Type B pancreatic cell (in vitro differentiated cells): ENCODE data around the gene CUL4A. TPM values are rescaled to one million over a fixed set of nuclear protein-coding genes. Genes with fewer than 3 reads are reported as not detected.
"Not testable (repeated sequence)": the region's sequence is repeated elsewhere in the genome, so short reads cannot be mapped to it uniquely, and the experiment has no call there.

Experiments used
- DNase-seq: peaks from one replicate; pipeline ENCODE4 v3.0.0; 2021; ENCODE audit warnings: mixed read lengths; ENCODE audit not compliant: unreplicated experiment; ENCODE audit errors: extremely low spot score
- H3K27ac Mint-ChIP-seq: 2 replicates; pipeline ENCODE4 v1.8.0; 2021; ENCODE audit warnings: mild to moderate bottlenecking, mixed read lengths
- H3K27me3 Mint-ChIP-seq: 2 replicates; pipeline ENCODE4 v1.8.0; 2021; ENCODE audit warnings: mixed read lengths
- H3K36me3 Mint-ChIP-seq: 2 replicates; pipeline ENCODE4 v1.8.0; 2021; ENCODE audit warnings: mixed read lengths
- H3K4me1 Mint-ChIP-seq: one replicate; pipeline ENCODE4 v1.8.0; 2021; ENCODE audit warnings: mixed read lengths; ENCODE audit not compliant: unreplicated experiment
- H3K4me3 Mint-ChIP-seq: 2 replicates; pipeline ENCODE4 v1.8.0; 2021; ENCODE audit warnings: mild to moderate bottlenecking, mixed read lengths
- H3K9me3 Mint-ChIP-seq: 2 replicates; pipeline ENCODE4 v1.8.0; 2021; ENCODE audit warnings: mixed read lengths
- total RNA-seq: library from RNA; stranded (reverse); gene quantifications from 2 replicates; pipeline ENCODE4 v1.2.1, GENCODE V29; 2021; ENCODE audit warnings: low replicate concordance
- TF ChIP-seq, protein P1 (sequence below): fragments of 200-600 bp; sonication (generic); conservative IDR thresholded peaks from 2 replicates; pipeline ENCODE4 v1.5.0; 2021; ENCODE audit warnings: antibody characterized with exemption, mild to moderate bottlenecking

Gene CUL4A
- total RNA-seq, 1 donor from 2014 or later: 64.6 TPM

- TF ChIP-seq, protein P1, sequence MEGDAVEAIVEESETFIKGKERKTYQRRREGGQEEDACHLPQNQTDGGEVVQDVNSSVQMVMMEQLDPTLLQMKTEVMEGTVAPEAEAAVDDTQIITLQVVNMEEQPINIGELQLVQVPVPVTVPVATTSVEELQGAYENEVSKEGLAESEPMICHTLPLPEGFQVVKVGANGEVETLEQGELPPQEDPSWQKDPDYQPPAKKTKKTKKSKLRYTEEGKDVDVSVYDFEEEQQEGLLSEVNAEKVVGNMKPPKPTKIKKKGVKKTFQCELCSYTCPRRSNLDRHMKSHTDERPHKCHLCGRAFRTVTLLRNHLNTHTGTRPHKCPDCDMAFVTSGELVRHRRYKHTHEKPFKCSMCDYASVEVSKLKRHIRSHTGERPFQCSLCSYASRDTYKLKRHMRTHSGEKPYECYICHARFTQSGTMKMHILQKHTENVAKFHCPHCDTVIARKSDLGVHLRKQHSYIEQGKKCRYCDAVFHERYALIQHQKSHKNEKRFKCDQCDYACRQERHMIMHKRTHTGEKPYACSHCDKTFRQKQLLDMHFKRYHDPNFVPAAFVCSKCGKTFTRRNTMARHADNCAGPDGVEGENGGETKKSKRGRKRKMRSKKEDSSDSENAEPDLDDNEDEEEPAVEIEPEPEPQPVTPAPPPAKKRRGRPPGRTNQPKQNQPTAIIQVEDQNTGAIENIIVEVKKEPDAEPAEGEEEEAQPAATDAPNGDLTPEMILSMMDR: no peak
- H3K36me3 Mint-ChIP-seq: peaks cover 19% of the 10 kb centered on the region
- H3K27me3 Mint-ChIP-seq: no peaks in the 10 kb centered on the region
- no peak overlapping the region for H3K27ac Mint-ChIP-seq
- H3K4me3 Mint-ChIP-seq: no peak overlapping the region
- DNase-seq: no peak
- no peaks in the 10 kb centered on the region for H3K9me3 Mint-ChIP-seq
- H3K4me1 Mint-ChIP-seq: no peaks in the 10 kb centered on the region
Measured at GRCh38 chr13:113252516-113253095, 43.2 kb downstream of the CUL4A start.

DNA sequence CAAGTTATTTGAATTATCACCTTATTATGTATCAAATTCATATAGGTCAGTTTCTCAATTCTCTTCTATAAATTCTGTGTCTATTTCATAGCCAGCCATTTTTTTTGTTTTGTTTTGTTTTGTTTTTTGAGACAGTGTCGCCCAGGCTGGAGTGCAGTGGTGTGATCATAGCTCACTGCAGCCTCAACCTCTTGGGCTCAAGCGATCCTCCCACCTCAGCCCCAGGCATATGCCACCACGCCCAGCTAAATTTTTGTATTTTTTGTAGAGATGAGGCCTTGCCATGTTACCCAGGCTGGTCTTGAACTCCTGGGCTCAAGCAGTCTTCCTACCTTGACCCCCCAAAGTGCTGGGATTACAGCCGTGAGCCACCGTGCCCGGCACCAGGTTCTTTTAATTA is 48.5 kb downstream of the CUL4A start:
- not testable (repeated sequence) for H3K9me3 Mint-ChIP-seq, H3K4me1 Mint-ChIP-seq, H3K4me3 Mint-ChIP-seq, H3K27me3 Mint-ChIP-seq, H3K27ac Mint-ChIP-seq, DNase-seq
- peaks cover 34% of the 10 kb centered on the region for H3K36me3 Mint-ChIP-seq

DNA sequence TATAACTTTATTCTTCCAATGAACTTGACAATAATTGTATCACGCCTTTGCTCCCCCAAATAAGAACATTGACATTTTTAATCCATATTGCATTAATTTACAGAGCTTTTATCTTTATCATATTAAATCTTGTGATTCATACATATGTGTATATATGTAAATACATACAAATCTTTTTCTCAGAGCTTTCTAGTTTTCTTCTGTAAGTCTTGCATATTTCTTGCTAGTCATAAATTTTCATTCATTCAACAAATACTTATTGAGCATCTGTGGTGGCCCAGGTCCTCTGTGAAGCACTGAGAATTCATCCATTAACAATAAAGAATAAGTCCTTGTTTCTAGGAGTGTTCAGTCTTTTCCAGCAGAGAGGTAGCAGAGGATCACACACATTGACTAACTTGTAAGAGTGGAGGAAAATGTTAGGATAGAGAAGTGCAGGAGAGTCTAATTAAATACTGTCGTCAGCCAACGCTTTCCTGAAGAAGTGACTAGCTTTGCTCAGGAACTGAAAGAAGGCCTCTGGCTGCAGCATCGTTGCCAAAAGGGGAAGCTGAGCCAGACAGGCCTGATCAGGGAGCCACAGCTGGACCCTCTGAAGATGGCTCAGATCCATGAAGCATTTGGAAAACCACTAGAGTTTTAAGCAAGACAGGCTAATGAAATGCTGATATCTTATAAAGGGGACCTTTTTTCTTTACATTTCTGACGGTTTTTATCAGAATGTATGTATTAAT is 49.1 kb downstream of the CUL4A start:
- no peak overlapping the region for H3K4me3 Mint-ChIP-seq
- H3K27ac Mint-ChIP-seq: no peak overlapping the region
- no peak for DNase-seq
- no peaks in the 10 kb centered on the region for H3K4me1 Mint-ChIP-seq
- no peaks in the 10 kb centered on the region for H3K9me3 Mint-ChIP-seq
- TF ChIP-seq, protein P1: no peak
- H3K27me3 Mint-ChIP-seq: no peaks in the 10 kb centered on the region
- peaks cover 34% of the 10 kb centered on the region for H3K36me3 Mint-ChIP-seq

GRCh38 chr13:113260996-113261395 is 51.6 kb downstream of the CUL4A start:
- Mint-ChIP-seq H3K4me1 (no peaks in the 10 kb centered on the region), H3K36me3 (peaks cover 29% of the 10 kb centered on the region), H3K4me3 (no peak overlapping the region), H3K27ac (no peak overlapping the region), H3K27me3 (no peaks in the 10 kb centered on the region), H3K9me3 (no peaks in the 10 kb centered on the region)
- TF ChIP-seq, protein P1: no peak
- DNase-seq: no peak

DNA sequence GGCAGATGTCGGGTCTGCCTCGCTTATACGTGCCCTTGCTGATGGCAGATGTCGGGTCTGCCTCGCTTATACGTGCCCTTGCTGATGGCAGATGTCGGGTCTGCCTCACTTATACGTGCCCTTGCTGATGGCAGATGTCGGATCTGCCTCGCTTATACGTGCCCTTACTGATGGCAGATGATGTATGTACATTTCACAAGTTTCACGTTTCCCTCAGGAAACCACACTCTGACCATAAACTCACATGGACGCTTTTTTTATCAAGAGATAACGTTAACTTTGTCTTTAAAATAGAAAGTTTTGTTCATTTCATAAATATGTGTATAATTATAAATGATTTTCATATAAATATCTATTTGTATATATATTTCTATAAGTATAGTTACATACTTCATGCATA is 53.6 kb downstream of the CUL4A start:
- H3K4me1 Mint-ChIP-seq, DNase-seq, H3K4me3 Mint-ChIP-seq, H3K27me3 Mint-ChIP-seq, H3K27ac Mint-ChIP-seq, H3K9me3 Mint-ChIP-seq: not testable (repeated sequence)
- H3K36me3 Mint-ChIP-seq: peaks cover 19% of the 10 kb centered on the region

DNA sequence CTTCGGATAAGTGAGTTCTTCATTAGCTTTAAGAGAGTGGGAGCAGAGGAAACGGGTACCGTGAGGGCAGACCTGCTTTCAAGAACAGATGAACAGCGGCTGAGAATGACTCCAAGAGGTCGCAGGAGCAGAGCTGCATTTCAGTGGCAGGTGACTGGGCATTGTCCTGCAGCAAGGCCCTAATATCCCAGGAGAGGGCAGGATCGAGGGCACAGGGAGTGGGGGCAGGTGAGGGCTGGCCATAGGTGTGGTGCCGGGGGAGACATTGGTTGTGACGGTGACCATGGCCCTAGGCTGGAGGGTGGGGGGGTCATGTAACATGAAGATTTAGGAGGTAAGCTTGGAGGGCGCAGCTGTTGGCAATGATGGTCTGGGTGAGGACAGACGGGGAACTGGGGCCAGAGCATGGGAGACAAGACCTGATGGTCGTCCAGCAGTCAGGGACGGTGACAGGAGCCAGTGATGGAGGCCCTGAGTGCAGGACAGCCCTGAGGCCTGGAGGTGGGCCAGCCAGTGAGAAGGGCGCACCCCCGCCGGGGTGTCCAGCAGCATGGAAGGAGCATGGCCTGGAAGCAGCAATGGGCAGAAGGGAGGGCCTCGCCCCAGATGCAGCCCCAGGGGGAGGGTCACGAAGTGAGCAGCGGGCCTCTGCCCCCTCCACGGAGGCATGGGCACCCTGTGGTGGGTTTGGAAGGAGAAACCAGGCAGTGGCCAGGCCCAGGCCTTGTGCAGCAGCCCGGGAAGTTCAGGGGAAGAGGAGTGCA is 58.4 kb downstream of the CUL4A start:
- Mint-ChIP-seq H3K27me3 (no peaks in the 10 kb centered on the region), H3K4me3 (no peak overlapping the region), H3K27ac (no peak overlapping the region), H3K9me3 (no peaks in the 10 kb centered on the region), H3K4me1 (no peaks in the 10 kb centered on the region), H3K36me3 (peaks cover 12% of the 10 kb centered on the region)
- TF ChIP-seq, protein P1: no peak
- no peak for DNase-seq
